Occipital lobe (tissue), 2 donors: ENCODE data around the gene SIGLECL1. TPM values are rescaled to one million over a fixed set of nuclear protein-coding genes. Genes with fewer than 3 reads are reported as not detected.

Experiments
- DNase-seq: peaks from one replicate; lab custom pipeline; 2025; lab: John Stamatoyannopoulos, UW
- total RNA-seq: library from RNA; depleted of rRNA; stranded (reverse); fragments of >200 nt; gene quantifications from one replicate; pipeline ENCODE4 v1.2.3, GENCODE V29; 2014

Gene SIGLECL1
- total RNA-seq, 1 donor from 2014 or later = not detected

DNA sequence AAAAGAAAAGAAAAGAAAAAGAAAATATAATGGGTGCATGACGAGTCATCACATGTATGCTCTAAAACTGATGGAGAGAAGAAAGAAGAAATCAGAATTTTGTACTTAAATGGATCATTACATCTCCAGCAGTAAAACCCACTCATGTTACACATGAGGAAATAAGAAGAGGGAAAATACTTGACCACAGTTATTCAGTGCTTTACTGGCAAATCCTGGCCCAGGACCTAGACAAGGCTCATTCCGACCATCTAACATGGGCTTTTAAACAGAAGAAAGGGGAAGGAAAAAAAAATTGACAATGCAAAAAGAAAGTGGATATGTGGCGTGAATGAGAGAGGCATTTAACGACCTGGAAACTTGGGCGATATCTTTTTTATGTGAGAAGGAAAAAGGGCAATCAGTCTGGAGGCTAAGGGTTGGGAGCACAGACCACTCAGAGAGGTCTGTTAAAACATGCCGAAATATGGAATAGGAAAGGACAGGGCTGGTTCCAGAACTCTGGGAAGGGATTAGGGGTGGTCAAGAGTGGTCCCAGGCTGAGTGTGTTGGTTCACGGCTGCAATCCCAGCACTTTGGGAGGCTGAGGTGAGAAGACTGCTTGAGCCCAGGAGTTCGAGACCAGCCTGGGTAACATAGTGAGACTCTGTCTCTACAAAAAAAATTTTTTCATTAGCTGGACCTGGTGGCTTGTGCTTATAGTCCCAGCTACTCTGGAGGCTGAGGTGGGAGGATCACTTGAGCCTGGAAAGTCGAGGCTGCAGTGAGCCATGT, 1.6 kb downstream of the SIGLECL1 start:
- no peak for DNase-seq

DNA sequence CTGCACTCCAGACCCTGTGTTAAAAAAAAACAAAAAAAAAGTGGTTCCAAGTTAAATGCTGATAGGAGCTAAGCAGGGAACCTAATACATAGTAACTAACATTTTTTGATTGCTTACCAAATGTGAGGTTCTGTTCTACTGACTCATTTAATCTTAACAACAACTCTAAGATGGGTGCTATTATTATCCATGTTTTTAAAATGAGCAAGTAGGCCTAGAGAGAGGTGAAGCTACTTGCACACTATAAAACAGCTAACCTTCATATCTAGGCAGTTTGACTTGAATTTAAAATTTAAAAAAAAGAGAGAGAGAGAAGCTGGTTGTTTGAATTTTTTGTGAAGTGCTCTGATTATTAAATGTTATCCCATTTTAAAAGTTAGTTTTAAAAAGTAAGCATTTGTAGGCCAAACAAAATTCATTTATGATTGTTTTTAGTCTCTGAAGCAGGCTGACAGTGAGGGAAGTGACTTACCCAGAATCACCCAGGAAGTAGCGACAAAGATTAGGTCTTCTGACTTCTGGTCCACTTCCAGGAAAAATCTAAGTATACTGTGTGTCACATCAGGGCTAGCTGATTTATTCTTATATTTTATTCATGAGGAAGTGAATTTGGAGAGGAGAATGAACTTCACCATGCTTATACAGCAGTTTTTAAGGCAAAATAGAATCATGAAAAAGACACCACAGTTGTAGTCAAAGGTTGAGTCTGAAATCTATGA, 2.4 kb downstream of the SIGLECL1 start:
- no peak for DNase-seq

DNA sequence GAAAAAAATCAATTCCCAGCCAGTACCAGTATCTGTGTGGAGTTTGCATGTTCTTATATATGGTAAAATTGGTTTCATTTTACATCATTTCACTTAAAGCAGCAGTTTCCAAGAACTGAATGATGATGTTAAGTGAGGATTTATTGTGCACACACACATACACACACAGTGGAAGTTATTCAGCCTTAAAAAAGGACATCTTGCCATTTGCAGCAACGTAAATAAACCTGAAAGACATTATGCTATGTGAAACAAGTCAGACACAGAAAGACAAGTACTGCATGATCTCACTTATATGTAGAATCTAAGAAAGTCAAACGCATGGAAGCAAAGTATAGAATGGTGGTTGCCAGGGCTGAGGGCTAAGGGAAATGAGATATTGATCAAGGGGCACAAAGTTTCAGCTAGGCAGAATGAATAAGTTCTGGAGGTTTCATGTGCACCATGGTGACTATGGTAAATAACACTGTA, 5.3 kb downstream of the SIGLECL1 start:
- DNase-seq = no peak

DNA sequence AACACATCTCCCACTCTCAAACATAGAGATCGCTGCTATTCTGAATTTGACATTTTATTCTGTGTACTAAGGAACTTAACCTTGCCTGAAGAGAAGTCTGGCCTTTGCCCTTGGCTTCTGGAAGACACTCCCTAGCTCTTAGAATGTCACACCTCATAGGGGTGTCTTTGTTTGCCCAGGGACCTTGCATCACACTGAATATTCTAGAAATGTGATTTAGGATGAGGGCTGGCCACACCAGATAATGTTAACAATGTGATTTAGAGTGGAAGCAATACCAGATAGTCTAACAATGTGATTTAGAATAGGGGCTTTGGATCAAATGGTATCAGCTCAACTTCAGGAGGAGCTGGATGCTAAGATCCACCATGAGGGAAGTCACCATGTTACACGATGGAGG, 6.6 kb downstream of the SIGLECL1 start:
- DNase-seq = no peak

DNA sequence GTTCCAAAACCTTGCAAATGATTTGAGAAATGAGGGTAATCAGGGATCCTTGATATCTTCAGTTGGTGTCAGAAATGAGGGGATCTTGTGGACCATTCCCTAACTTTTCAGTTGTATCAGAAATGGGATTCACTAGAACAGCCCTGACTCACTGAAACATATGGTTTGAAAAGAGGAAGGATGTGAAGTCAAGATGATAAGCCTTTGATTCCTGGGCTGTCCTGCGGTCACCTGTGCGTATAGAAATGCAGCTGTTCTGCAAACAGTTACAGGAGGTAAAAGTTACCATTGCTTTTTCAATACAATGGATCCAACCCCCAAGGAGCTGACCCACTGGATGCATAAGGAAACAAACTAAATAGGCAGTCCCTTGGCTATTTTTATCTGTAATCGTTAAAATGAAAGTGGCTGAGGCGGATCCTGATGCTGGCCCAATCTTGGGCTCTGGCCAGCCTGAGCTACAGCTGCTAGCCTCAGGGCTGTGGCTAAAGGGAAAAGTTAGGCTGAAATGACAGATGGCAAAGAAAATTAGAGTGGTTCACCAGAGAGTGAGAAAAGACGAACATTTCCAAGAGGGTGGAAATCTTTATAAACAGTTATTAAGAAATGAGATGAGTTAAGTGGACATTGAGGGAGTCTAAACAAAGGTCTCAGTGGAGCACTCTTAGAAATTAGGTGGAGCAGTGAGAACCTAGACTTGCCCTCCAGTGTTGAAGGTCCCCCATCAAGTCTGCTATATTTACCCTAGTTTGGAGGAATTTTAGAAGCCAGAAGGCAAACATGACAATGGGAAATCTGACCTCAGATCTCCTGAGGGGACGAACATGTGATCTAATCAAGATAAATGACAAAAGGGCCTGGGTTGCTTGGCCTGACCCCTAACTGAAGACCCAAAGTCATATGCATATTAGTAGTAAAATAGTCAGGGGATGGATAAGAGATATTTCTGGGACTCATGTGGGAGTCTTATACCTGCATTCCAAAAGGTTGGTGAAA, 7.6 kb downstream of the SIGLECL1 start:
- DNase-seq = no peak

DNA sequence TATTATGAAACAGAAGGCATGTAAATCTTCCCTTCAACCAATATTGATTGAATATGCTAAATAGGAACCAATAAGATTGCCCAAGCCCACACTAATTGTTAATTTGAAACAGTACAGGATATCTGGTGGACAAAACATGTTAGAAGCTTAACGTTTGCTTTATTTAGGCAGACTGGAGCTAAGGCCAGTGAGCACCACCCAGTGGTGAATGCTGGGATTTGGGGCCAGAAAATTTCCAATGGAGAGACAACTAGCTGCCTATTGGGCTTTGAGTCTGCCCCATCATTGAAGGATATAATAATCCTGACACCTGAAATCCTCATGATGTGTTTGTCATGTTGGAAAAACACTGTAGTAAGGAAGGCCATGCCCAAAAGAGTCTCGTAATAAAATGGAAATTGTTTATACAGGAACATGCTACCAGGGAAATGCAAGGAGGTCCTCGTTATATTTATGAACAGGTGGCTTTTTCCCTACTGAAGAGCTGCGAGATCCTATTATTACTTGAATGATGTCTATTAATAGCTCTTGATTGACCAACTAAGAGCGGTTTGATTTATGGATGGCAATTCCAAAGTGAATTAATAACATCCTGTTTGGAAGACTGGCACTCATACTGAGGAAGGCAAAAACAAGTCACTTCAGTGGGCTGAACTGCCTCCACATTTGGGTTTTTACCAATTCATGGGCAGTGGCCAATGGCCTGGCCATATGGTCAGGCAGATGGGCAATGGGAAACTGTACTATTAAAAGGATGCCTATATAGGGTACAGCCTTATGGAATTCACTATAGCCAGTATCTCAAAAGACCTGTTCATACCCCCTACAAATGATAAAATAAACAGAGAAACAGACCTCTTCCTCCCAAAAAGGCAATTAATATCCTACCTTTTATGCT, 8.7 kb downstream of the SIGLECL1 start:
- DNase-seq = no peak

DNA sequence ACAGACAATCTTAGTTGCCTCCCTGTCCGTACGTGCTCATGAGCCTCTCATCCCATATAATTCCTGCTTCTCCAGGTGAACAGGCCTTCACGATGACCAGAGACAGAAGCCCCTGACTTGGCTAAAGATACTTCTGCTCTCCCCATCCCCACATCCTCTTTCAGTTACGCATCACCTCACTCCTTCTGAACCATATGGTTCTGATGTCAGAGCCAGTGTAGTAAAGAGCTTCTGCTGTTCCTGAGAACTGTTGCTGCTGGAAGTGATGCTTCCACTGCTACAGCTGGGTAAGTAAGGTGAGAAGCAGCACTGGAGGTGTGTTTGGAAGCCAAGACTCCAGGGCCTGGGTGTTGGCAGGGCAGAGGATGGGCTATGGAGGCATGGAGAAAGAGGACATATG, 12.9 kb downstream of the SIGLECL1 start:
- DNase-seq = no peak

DNA sequence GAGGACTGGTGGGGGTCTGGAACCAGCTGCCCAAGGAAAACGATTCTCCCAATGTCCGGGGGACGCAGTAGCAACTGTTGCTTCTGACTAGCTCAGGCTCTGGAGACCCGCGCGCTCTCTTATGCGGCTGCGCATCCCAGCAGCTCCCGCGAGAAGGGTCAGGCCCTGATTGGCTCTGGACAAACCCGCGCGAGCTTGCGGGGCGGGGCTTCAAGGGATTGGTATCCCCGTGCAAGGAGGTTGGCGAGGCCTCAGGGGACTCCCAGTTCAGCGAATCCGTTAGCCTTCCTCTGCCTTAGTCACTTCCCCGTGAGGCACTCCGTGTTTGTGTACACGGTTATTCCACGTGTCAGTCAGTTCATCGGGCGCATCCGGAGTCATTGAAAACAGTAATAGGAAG, 20.2 kb downstream of the SIGLECL1 start:
- no peak for DNase-seq

DNA sequence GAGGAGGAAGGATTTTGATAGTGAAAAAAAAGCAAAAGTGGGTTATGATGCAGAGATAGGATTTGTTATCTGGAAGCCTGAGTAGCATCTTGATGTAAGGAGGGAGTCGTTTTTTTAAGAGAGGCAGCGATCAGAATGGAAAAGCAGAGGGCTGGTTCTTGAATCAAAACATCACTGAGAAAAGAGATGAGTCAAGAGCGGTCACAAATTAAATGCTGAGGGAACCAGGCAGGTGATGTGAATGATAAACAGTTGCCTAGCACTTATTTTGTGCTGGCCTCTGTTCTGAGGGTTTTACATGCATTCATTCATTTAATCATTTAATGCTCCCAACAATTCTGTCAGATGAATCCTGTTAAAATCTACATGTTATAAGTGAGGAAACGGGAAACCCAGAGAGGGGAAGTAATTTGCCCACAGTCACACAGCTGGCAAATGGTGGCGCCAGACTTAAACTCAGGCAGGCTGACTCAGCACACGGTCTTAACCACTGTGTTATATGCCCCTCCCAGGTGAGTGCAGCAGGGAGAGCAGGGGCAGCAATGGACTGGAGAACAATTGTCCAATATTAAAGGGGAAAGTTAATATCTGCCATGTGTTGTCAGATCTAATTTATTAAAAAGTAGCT, 21.4 kb downstream of the SIGLECL1 start:
- no peak for DNase-seq

DNA sequence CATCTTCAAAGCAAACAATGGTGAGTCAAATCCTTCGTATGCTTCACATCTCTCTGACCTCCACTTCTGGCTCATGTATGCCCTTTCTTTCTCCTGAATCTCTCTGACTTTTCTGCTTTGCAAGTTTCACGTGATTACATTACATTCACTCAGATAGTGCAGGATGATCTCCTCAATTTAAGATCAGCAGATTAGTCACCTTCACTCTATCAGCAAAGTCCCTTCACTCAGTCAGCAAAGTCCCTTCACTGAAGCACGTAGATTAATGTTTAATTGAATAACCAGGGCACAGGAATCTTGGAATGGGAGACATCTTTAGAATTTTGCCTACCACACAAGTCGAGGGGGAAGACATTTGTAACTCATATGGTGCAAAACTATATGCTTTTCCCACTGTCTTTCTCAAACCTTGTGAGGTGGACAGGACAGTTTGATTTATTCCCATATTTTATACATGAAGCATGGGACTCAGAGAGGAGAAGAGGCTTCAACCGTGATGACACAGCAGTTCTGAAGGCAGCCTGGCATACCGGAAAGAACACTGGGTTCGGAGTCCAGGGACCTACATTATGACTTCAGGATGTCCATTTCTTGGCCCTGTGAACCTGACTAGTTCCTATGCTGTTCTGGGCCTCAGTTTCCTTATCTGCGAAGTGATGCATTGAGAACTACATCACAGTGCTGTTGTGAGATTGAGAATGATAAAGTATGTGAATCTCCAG, 23.3 kb downstream of the SIGLECL1 start:
- no peak for DNase-seq

DNA sequence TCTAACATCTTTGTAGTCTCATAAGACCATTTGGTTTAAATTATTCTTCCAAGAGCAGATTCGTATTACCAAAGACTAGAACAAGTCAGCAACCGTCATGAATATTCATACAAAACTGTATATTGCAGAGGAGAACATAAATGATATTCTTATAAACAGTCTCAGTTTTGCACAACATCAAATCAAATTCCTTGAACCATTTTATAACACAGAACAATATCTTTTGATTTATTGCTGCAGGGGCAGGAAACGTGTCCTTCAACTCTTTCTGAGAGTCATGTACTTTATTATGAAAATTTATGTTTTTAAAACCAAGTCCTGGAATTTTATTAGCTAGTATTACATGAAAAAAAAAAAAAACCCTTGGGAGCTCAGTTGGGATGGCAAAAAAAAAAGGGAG, 26.2 kb downstream of the SIGLECL1 start:
- no peak for DNase-seq

DNA sequence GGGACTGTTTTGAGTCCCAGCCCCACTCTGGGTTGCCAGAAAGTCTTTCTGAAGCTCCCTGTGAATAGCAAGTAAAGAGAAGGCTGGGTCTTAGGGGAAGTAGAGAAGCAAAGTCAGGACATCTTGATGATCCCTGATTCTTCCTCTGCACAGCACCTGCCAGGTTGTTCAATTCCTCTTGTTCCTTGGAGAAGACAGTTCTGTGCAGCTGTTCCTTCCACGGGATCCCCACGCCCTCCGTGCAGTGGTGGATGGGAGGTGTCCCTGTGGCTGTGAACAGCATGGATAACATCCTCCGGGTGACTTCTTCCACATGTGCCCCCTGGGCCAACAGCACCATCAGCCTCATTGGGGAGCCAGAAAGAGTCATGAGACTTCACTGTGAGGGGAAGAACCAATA, 31.5 kb downstream of the SIGLECL1 start:
- no peak for DNase-seq

DNA sequence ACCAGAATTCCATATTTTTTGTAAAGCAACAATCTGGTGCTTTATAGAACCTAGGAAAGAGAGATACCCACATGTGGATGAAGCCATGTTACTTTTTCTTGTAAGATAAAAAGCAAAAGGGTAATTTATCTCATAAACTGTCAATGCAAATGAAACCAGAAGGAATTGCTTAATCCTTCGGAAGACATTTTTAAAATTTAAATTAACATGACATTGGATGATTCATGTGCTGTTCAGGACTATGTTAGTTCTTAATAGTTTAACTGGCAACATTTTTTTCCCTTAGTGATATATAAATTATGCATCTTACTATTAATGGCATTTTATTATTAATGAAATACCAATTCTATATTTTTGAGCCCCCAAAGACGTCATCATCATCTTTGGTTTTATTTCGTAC, 34.8 kb downstream of the SIGLECL1 start:
- DNase-seq = no peak

DNA sequence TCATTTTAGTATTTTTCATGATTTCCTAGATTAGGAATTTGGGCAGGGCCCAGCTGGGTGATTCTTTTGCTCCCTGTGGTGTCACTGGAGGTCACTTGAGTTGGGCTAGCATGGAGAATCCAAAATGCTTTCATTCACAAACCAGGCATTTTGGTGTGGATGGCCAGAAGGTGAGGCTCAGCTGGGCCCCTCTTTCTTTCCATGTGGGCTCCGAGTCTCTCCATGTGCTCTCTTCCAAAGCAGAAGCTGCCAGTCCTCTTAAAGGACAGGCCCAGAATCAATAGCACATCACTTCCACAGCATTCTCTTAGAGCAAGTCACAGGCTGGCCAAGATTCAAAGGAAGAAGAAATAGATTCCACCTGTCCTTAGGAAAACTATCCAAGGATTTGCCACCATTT, 38.8 kb downstream of the SIGLECL1 start:
- no peak for DNase-seq

DNA sequence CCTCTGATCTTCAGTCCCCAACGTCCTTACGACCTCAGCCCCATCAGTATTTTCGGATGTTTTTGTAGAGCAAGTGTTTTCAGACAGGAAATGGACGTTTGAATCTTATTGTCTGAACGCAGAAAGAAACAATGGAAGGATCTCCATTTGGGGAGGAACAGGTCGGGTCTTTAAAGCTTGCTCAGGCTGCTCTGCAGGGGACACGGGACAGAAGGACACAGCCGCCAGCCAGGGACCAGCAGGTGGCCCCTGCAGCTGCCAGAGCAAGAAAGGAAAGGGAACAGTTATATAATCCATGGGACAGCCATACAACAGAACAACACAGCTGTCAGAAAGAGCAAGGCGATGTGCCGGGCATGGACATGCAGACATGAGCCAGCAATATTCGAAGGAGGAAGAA, 42.1 kb downstream of the SIGLECL1 start:
- no peak for DNase-seq

DNA sequence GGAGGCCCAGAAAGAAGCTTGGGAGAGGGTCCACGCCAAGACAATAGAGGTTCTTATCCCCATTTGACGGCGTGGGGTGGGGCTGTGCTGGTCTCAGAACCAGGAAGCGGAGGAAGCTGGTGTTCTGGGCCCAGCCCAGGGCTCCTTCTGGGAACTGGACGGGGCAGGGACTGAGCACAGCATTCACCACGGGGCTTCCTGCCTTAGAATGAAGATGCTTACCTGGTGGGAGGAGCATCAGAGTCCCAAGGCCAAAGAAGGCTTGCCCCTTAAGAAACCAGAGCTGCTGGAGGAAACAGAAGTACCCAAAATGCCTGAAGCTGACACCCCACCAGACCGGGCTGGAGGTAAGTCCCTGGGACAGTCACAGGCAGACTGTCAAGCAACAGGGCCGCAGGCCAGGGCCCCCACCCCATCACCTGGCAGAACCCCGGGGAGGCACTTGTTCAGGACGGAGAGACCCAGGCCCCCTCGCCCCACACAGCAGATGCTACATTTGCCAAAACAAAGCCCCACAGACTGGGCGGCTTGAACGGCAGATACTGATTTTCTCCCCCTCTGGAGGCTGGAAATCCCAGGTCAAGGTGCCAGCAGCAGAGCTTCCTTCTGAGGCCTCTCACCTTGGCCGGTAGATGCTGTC, 42.8 kb downstream of the SIGLECL1 start:
- no peak for DNase-seq

DNA sequence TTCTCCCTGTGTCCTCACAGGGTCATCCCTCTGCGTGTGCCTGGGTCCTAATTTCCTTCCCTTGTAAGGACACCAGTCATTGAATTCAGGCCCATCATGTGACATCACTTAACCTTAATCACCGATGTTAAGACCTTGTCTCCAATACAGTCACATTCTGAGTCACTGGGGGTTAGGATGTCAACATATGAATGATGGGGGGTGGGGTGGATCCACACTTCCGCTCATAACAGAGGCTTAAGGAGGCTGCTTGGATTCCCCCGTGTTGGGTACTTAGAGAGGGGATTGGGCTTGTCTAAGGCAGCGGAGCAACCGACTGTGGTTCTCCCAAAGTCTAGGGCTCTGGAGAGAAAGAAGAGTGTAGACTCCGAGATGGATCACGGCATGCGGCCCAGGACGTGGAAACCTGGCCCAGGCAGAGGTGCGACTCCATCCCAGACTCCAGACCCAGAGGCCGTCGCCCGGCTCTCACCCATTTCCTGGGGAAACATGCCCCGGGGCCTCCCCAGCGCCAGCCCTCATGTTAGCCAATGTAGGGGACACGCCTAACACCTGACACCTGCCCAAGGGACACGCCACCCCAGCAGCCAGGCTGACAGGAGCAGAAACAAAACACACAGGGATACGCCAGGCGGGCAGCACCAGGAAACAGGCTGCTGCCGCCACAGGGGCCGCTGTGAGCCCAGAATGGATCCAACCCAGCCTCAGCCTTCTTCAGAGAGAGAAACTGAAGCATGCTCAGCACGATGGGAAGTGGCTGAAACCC, 43.5 kb downstream of the SIGLECL1 start:
- no peak for DNase-seq

DNA sequence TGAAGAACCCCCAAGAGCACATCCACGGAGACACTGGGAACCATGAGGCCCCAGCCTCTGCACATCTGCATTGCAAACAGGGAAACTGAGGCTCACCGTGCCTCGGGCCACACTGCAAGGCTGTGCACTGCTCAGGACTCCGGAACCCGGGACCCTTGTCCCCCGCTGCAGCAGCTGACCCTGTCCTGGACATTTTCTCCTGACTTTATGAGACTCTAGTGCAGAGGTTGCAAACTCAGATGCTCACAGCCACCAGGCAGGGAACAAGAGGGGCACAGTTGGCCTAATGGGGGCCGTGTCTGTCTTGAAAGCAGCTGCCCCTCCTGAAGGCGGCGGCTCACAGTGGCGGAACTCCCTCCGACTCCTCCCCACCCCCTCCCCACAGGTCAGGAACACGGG, 44.1 kb downstream of the SIGLECL1 start:
- DNase-seq = no peak
